H1 (cell line): ENCODE results near the gene JTB. TPM values are rescaled to one million over a fixed set of nuclear protein-coding genes. Genes with fewer than 3 reads are reported as not detected.

Source experiments
- CEBPB ChIP-seq: IDR thresholded peaks from 2 replicates; pipeline ENCODE4 v1.6.1; 2012; ENCODE audit warnings: low read depth, low read length
- MAFK ChIP-seq: IDR thresholded peaks from 2 replicates; pipeline ENCODE4 v1.6.1; 2012; ENCODE audit warnings: low read depth, mild to moderate bottlenecking, improper control_type of control experiment, low read length
- NRF1 ChIP-seq: IDR thresholded peaks from 2 replicates; pipeline ENCODE4 v1.6.1; 2011; ENCODE audit warnings: mild to moderate bottlenecking, low read depth, low read length, improper control_type of control experiment
- polyA plus RNA-seq, 7 experiments: library from polyadenylated mRNA; depleted of rRNA in 3 of 7; stranded (reverse) in 5 of 7; unstranded in 2 of 7; fragments of >200 nt in 5 of 7; fragments of 200-250 nt in 2 of 7; gene quantifications; 1 replicate in 5 of 7; 2 replicates in 1 of 7; 4 replicates in 1 of 7; pipeline versions ENCODE4 v1.2.1 to v1.2.3, GENCODE V29; 2011 to 2013; ENCODE audit warnings: missing spikeins in 2 of 7, mixed read lengths in 2 of 7
- total RNA-seq: library from RNA; stranded (reverse); fragmentation: NEBNext Ultra II Directional; extraction: Animal tissue kit (Norgen Biotek cat#: 25700); gene quantifications from 2 replicates; pipeline ENCODE4 v1.2.1, GENCODE V29; 2021

Gene JTB
- total and polyA plus RNA-seq, 2 of the 8 experiments (the other 6 are each of a cell fraction or from before 2014, with no cell fraction given), result 91.1 to 122 TPM

GRCh38 chr1:153934746-153935145 lies 42.7 kb downstream of the JTB start (continued):
- TF ChIP-seq NRF1, result no peak
- TF ChIP-seq CEBPB, result no peak
- no peak for TF ChIP-seq MAFK
